Astrocyte of the cerebellum (primary cell): ENCODE measurements around the gene NFX1.

Experiments used
- DNase-seq: peaks from one replicate; pipeline ENCODE4 v3.0.0-alpha.2; 2011; ENCODE audit warnings: low read depth
- H3K4me3 ChIP-seq: 2 replicates; pipeline ENCODE4 v1.5.1; 2011; ENCODE audit warnings: mild to moderate bottlenecking, low read depth, low read length, moderate library complexity
- CTCF ChIP-seq: IDR thresholded peaks from 2 replicates; pipeline ENCODE4 v1.5.1; 2012; ENCODE audit warnings: low read length, low read depth, moderate library complexity, mild to moderate bottlenecking; ENCODE audit errors: missing control alignments
- in situ Hi-C: cut with HindIII; loops from 2 replicates; pipeline ENCODE4 v1.10.0; 2017; ENCODE audit warnings: low sequenced_read_pairs

The NFX1 gene

GRCh38 chr9:33341182-33341581 is 50.9 kb downstream of the NFX1 start:
- no peak overlapping the region for H3K4me3 ChIP-seq
- DNase-seq = no peak
- TF ChIP-seq CTCF = no peak
- in situ Hi-C loops = no loop called here

DNA sequence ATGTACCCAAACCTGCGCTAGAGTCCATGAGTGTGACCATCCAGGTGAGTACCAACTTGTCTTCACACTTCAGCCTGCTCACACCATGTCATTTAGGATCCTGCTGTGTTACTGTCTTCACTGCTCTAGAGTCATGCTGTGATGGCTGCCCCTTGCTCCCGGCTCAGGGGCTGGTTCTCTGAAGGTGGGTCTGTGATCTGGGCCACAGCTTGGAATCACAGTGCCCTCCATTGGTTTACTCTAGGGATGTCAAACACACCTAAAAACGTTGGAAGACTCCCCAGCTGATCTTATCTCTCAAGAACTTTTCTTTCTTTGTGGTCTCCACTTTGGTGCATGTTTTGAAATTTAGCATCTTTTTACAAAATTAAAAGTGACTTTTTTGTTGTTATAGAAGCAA is 53.8 kb downstream of the NFX1 start:
- no peak for DNase-seq
- no peak for TF ChIP-seq CTCF
- no peak overlapping the region for H3K4me3 ChIP-seq
- in situ Hi-C loops = no loop called here

DNA sequence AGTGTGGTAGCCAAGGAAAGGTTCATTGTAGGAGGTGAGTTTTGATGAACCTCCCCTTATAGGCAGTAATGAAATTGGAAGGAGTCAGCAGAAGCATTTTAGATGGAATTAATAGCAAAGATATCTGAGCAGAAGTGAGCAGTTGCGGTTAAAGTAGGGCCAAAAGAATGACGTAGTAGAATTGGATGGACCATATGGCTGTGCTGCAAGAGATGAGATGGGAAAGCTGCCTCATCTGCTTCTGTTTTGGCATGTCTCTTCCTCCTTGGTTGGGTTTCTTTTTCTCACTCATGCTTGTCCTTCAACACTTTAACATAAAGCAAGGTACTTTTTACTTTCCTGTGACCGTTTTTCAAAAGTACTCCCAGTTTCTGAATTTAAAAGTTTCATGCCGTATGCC is 56.2 kb downstream of the NFX1 start:
- H3K4me3 ChIP-seq = no peak overlapping the region
- no peak for DNase-seq
- in situ Hi-C loops = no loop called here
- TF ChIP-seq CTCF = no peak

DNA sequence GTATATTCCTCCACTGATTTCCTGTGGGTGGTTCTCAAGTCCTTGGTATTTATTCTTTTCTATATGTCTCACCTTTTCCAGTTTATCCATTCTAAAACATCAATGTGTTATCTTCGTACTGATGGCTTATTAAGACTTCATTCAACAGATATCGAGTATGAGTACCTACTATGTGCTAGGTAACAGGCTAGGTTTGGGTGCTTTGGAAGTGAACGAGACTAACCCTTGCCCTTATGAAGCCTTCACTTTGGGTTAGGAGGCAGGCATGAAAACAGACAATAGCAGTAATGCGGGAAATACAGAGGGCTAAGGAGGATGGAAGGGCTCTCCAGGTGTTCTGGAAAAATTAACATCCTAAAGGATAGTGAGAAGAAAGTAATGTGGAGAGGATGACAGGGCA is 58.7 kb downstream of the NFX1 start:
- H3K4me3 ChIP-seq = no peak overlapping the region
- no peak for DNase-seq
- no peak for TF ChIP-seq CTCF
- in situ Hi-C loops = no loop called here

DNA sequence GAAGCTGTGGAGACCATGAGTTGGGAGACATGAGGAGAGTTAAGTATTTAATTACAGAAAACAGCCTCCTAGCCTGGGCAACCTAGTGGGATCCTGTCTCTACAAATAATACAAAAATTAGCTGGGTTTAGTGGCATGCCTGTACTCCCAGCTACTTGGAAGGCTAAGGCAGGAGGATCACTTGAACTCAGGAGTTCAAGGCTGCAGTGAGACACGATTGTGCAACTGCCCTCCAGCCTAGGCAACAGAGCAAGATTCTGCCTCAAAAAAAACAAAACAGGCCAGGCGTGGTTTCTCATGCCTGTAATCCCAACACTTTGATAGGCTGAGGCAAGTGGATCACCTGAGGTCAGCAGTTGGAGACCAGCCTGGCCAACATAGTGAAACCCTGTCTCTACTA is 59.4 kb downstream of the NFX1 start:
- no peak for DNase-seq
- TF ChIP-seq CTCF = no peak

DNA sequence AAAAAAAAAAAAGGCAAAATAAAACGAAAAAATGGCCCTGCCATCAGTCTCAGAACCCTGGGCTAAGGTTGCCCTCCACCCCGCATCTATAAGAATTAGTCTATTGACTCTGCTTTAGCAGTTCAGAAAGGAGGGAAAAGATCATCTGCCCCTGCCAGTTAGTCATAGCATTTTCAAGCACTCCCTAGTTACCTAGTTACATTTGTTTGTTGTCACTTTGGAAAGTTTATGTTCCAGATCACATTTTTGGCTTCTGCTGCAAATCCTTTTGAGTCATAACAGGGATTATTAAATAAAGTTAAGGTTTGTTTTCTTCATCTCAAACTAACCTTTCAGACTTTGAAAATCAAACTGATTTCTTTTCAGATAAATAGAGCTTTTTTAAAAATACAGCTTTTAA is 60.0 kb downstream of the NFX1 start:
- peak; percentile 65 for DNase-seq
- no peak for TF ChIP-seq CTCF
- in situ Hi-C loops = no loop called here
- H3K4me3 ChIP-seq = no peak overlapping the region

More for the DNA sequence above, 59.4 kb downstream of the NFX1 start:
- in situ Hi-C loops = no loop called here
- no peak overlapping the region for H3K4me3 ChIP-seq

GRCh38 chr9:33351547-33351946 is 61.2 kb downstream of the NFX1 start:
- TF ChIP-seq CTCF = no peak
- H3K4me3 ChIP-seq = no peak overlapping the region
- DNase-seq = no peak
- in situ Hi-C loops = no loop called here
